Dedifferentiated amniotic fluid mesenchymal stem cell (primary cell): Measurements from ENCODE around the gene PPP1R15A.
"Not testable (repeated sequence)": the region's sequence is repeated elsewhere in the genome, so short reads cannot be mapped to it uniquely, and the experiment has no call there.

Experiments used
- DNase-seq: peaks from one replicate; pipeline ENCODE4 v3.0.0-alpha.2; 2016; ENCODE audit errors: extremely low spot score

Gene PPP1R15A

GRCh38 chr19:48914181-48914580 is 42.0 kb downstream of the PPP1R15A start:
- no peak for DNase-seq

- DNase-seq, result no peak
Measured at GRCh38 chr19:48915757-48916156, 43.5 kb downstream of the PPP1R15A start.

GRCh38 chr19:48918071-48918470 is 45.9 kb downstream of the PPP1R15A start:
- DNase-seq, result no peak

GRCh38 chr19:48918801-48919247 is 46.6 kb downstream of the PPP1R15A start:
- DNase-seq, result no peak

- not testable (repeated sequence) for DNase-seq
Measured at GRCh38 chr19:48919271-48919670, 47.0 kb downstream of the PPP1R15A start.

- no peak for DNase-seq
Measured at GRCh38 chr19:48920949-48921348, 48.7 kb downstream of the PPP1R15A start.

- DNase-seq, result no peak
Measured at GRCh38 chr19:48921721-48922500, 49.7 kb downstream of the PPP1R15A start.

- no peak for DNase-seq
Measured at GRCh38 chr19:48922548-48923490, 50.6 kb downstream of the PPP1R15A start.

GRCh38 chr19:48925240-48925843 is 53.1 kb downstream of the PPP1R15A start:
- peak; percentile 27 for DNase-seq
